Stimulated activated naive CD8-positive, alpha-beta T cell treated with anti-CD3 and anti-CD28 coated beads, Interleukin-15, Interleukin-2, amounts not matched to agents 100 ng/mL and 50 ng/mL, for 24 hours (primary cell): ENCODE measurements around the gene SIL1.

Source experiments
- H3K27ac Mint-ChIP-seq: one replicate; pipeline ENCODE4 v1.8.0; 2021; ENCODE audit warnings: mild to moderate bottlenecking, mixed read lengths
- H3K27me3 Mint-ChIP-seq: one replicate; pipeline ENCODE4 v1.8.0; 2021; ENCODE audit warnings: mixed read lengths
- H3K36me3 Mint-ChIP-seq: one replicate; pipeline ENCODE4 v1.8.0; 2021; ENCODE audit warnings: low read depth, mixed read lengths
- H3K4me1 Mint-ChIP-seq: one replicate; pipeline ENCODE4 v1.8.0; 2021; ENCODE audit warnings: low read depth, mixed read lengths
- H3K4me3 Mint-ChIP-seq: one replicate; pipeline ENCODE4 v1.8.0; 2021; ENCODE audit warnings: mild to moderate bottlenecking, mixed read lengths
- H3K9me3 Mint-ChIP-seq: one replicate; pipeline ENCODE4 v1.8.0; 2021; ENCODE audit warnings: mixed read lengths

Gene SIL1

GRCh38 chr5:139103762-139104161, 94.4 kb downstream of the SIL1 start:
- H3K9me3 Mint-ChIP-seq, result no peaks in the 10 kb centered on the region
- no peaks in the 10 kb centered on the region for H3K27me3 Mint-ChIP-seq
- H3K4me3 Mint-ChIP-seq, result no peak overlapping the region
- no peak overlapping the region for H3K27ac Mint-ChIP-seq
- H3K36me3 Mint-ChIP-seq, result peaks cover 7% of the 10 kb centered on the region
- no peaks in the 10 kb centered on the region for H3K4me1 Mint-ChIP-seq

- Mint-ChIP-seq H3K36me3 (peaks cover 12% of the 10 kb centered on the region), H3K27ac (no peak overlapping the region), H3K9me3 (no peaks in the 10 kb centered on the region), H3K4me3 (no peak overlapping the region), H3K27me3 (no peaks in the 10 kb centered on the region), H3K4me1 (no peaks in the 10 kb centered on the region)
These were observed 97.3 kb downstream of the SIL1 start for GRCh38 chr5:139100825-139101224.

GRCh38 chr5:139094154-139095131, 103.7 kb downstream of the SIL1 start:
- Mint-ChIP-seq H3K4me3 (no peak overlapping the region), H3K36me3 (peaks cover 9% of the 10 kb centered on the region), H3K27me3 (no peaks in the 10 kb centered on the region), H3K27ac (peak overlapping the region; percentile 61), H3K4me1 (peaks cover 32% of the 10 kb centered on the region), H3K9me3 (no peaks in the 10 kb centered on the region)

GRCh38 chr5:139092741-139093343, 105.3 kb downstream of the SIL1 start:
- Mint-ChIP-seq H3K4me1 (peaks cover 44% of the 10 kb centered on the region), H3K4me3 (no peak overlapping the region), H3K9me3 (no peaks in the 10 kb centered on the region), H3K27ac (peak overlapping the region; percentile 22), H3K27me3 (no peaks in the 10 kb centered on the region), H3K36me3 (peaks cover 4% of the 10 kb centered on the region)

- peak overlapping the region; percentile 19 for H3K27ac Mint-ChIP-seq
- no peaks in the 10 kb centered on the region for H3K27me3 Mint-ChIP-seq
- peaks cover 44% of the 10 kb centered on the region for H3K4me1 Mint-ChIP-seq
- H3K36me3 Mint-ChIP-seq, result peaks cover 9% of the 10 kb centered on the region
- no peaks in the 10 kb centered on the region for H3K9me3 Mint-ChIP-seq
- no peak overlapping the region for H3K4me3 Mint-ChIP-seq
These were observed 106.6 kb downstream of the SIL1 start for GRCh38 chr5:139091439-139092156.

GRCh38 chr5:139090581-139090980, 107.6 kb downstream of the SIL1 start:
- peaks cover 12% of the 10 kb centered on the region for H3K36me3 Mint-ChIP-seq
- no peak overlapping the region for H3K4me3 Mint-ChIP-seq
- H3K9me3 Mint-ChIP-seq, result peaks cover 2% of the 10 kb centered on the region
- no peak overlapping the region for H3K27ac Mint-ChIP-seq
- H3K4me1 Mint-ChIP-seq, result peaks cover 44% of the 10 kb centered on the region
- no peaks in the 10 kb centered on the region for H3K27me3 Mint-ChIP-seq

- H3K36me3 Mint-ChIP-seq, result peaks cover 19% of the 10 kb centered on the region
- H3K27ac Mint-ChIP-seq, result no peak overlapping the region
- H3K4me3 Mint-ChIP-seq, result no peak overlapping the region
- peaks cover 6% of the 10 kb centered on the region for H3K9me3 Mint-ChIP-seq
- peaks cover 27% of the 10 kb centered on the region for H3K4me1 Mint-ChIP-seq
- H3K27me3 Mint-ChIP-seq, result no peaks in the 10 kb centered on the region
These were observed 110.1 kb downstream of the SIL1 start for GRCh38 chr5:139088024-139088423.

GRCh38 chr5:139082813-139083498, 115.2 kb downstream of the SIL1 start:
- Mint-ChIP-seq H3K36me3 (peaks cover 17% of the 10 kb centered on the region), H3K9me3 (peaks cover 6% of the 10 kb centered on the region), H3K4me1 (peaks cover 9% of the 10 kb centered on the region), H3K27me3 (no peaks in the 10 kb centered on the region), H3K27ac (no peak overlapping the region), H3K4me3 (no peak overlapping the region)

GRCh38 chr5:139079991-139080610, 118.1 kb downstream of the SIL1 start:
- H3K9me3 Mint-ChIP-seq, result no peaks in the 10 kb centered on the region
- peaks cover 4% of the 10 kb centered on the region for H3K36me3 Mint-ChIP-seq
- H3K27ac Mint-ChIP-seq, result no peak overlapping the region
- peaks cover 7% of the 10 kb centered on the region for H3K4me1 Mint-ChIP-seq
- no peak overlapping the region for H3K4me3 Mint-ChIP-seq
- H3K27me3 Mint-ChIP-seq, result no peaks in the 10 kb centered on the region

- Mint-ChIP-seq H3K27me3 (no peaks in the 10 kb centered on the region), H3K36me3 (no peaks in the 10 kb centered on the region), H3K9me3 (no peaks in the 10 kb centered on the region), H3K27ac (no peak overlapping the region), H3K4me1 (peaks cover 7% of the 10 kb centered on the region), H3K4me3 (no peak overlapping the region)
These were observed 118.8 kb downstream of the SIL1 start for GRCh38 chr5:139079225-139079990.

GRCh38 chr5:139078345-139078744, 119.8 kb downstream of the SIL1 start:
- Mint-ChIP-seq H3K4me3 (no peak overlapping the region), H3K4me1 (peaks cover 7% of the 10 kb centered on the region)

GRCh38 chr5:139077899-139078298, 120.3 kb downstream of the SIL1 start:
- H3K27me3 Mint-ChIP-seq, result no peaks in the 10 kb centered on the region
- H3K27ac Mint-ChIP-seq, result no peak overlapping the region
- H3K9me3 Mint-ChIP-seq, result no peaks in the 10 kb centered on the region
- no peaks in the 10 kb centered on the region for H3K36me3 Mint-ChIP-seq
- H3K4me3 Mint-ChIP-seq, result no peak overlapping the region
- peaks cover 7% of the 10 kb centered on the region for H3K4me1 Mint-ChIP-seq

More at GRCh38 chr5:139078345-139078744, 119.8 kb downstream of the SIL1 start:
- H3K9me3 Mint-ChIP-seq, result no peaks in the 10 kb centered on the region
- no peaks in the 10 kb centered on the region for H3K36me3 Mint-ChIP-seq
- no peaks in the 10 kb centered on the region for H3K27me3 Mint-ChIP-seq
- no peak overlapping the region for H3K27ac Mint-ChIP-seq

GRCh38 chr5:139076111-139076510, 122.1 kb downstream of the SIL1 start:
- peaks cover 7% of the 10 kb centered on the region for H3K4me1 Mint-ChIP-seq
- no peaks in the 10 kb centered on the region for H3K27me3 Mint-ChIP-seq
- no peaks in the 10 kb centered on the region for H3K36me3 Mint-ChIP-seq
- H3K9me3 Mint-ChIP-seq, result no peaks in the 10 kb centered on the region
- H3K27ac Mint-ChIP-seq, result no peak overlapping the region
- no peak overlapping the region for H3K4me3 Mint-ChIP-seq
